ENCODE results near the gene SMARCD3. TPM values are rescaled to one million over a fixed set of nuclear protein-coding genes. Genes with fewer than 3 reads are reported as not detected.
A peak's percentile ranks its signal among the peaks of the same experiment; 100 is the strongest.

SMARCD3 gene
- total and polyA plus RNA-seq, 9 of the 15 experiments (the other 6 are each of a cell fraction or from before 2014, with no cell fraction given): 0.43 to 3.6 (median 2.6) TPM

DNA sequence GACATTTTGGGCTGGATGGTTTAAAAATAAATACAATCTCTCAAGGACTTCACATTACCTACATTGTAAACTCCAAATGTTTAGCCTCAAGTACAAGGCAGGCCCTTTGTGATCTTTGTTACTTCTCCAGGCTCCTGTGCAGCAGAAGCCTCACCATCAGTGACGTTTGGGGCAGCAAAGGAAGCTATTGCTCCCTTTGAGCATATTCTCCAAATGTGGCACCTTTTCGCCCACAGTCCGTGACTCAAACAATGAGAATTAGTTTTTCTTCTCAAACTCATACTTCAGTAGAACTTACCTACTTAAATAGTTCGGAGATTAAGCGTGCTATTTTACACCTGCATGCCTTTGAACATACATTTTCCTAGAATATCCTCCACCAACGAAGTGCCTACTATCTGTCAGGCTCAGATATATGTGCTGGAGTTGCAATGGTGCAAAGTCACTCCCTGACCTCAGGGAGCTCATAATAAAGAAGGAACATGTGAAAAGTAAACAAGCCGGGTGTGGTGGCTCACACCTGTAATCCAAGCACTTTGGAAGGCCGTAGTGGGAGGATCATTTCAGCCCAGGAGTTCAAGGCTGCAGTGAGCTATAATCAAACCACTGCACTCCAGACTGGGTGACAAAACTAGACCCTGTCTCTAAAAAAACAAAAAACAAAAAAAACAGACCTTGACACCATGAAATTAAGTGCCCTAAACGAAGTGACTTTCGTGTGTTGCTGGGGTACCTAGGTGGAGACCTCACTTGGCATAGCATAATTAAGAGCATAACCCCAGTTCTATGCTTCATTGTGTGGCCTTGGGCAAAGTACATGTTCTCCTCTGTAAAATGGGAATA, 20.2 kb downstream of the SMARCD3 start (continued):
- TF ChIP-seq, protein P1, sequence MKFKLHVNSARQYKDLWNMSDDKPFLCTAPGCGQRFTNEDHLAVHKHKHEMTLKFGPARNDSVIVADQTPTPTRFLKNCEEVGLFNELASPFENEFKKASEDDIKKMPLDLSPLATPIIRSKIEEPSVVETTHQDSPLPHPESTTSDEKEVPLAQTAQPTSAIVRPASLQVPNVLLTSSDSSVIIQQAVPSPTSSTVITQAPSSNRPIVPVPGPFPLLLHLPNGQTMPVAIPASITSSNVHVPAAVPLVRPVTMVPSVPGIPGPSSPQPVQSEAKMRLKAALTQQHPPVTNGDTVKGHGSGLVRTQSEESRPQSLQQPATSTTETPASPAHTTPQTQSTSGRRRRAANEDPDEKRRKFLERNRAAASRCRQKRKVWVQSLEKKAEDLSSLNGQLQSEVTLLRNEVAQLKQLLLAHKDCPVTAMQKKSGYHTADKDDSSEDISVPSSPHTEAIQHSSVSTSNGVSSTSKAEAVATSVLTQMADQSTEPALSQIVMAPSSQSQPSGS (CRISPR knock-in tag; IDR thresholded peaks at IDR 0.05): no peak
- TF ChIP-seq, protein P2, sequence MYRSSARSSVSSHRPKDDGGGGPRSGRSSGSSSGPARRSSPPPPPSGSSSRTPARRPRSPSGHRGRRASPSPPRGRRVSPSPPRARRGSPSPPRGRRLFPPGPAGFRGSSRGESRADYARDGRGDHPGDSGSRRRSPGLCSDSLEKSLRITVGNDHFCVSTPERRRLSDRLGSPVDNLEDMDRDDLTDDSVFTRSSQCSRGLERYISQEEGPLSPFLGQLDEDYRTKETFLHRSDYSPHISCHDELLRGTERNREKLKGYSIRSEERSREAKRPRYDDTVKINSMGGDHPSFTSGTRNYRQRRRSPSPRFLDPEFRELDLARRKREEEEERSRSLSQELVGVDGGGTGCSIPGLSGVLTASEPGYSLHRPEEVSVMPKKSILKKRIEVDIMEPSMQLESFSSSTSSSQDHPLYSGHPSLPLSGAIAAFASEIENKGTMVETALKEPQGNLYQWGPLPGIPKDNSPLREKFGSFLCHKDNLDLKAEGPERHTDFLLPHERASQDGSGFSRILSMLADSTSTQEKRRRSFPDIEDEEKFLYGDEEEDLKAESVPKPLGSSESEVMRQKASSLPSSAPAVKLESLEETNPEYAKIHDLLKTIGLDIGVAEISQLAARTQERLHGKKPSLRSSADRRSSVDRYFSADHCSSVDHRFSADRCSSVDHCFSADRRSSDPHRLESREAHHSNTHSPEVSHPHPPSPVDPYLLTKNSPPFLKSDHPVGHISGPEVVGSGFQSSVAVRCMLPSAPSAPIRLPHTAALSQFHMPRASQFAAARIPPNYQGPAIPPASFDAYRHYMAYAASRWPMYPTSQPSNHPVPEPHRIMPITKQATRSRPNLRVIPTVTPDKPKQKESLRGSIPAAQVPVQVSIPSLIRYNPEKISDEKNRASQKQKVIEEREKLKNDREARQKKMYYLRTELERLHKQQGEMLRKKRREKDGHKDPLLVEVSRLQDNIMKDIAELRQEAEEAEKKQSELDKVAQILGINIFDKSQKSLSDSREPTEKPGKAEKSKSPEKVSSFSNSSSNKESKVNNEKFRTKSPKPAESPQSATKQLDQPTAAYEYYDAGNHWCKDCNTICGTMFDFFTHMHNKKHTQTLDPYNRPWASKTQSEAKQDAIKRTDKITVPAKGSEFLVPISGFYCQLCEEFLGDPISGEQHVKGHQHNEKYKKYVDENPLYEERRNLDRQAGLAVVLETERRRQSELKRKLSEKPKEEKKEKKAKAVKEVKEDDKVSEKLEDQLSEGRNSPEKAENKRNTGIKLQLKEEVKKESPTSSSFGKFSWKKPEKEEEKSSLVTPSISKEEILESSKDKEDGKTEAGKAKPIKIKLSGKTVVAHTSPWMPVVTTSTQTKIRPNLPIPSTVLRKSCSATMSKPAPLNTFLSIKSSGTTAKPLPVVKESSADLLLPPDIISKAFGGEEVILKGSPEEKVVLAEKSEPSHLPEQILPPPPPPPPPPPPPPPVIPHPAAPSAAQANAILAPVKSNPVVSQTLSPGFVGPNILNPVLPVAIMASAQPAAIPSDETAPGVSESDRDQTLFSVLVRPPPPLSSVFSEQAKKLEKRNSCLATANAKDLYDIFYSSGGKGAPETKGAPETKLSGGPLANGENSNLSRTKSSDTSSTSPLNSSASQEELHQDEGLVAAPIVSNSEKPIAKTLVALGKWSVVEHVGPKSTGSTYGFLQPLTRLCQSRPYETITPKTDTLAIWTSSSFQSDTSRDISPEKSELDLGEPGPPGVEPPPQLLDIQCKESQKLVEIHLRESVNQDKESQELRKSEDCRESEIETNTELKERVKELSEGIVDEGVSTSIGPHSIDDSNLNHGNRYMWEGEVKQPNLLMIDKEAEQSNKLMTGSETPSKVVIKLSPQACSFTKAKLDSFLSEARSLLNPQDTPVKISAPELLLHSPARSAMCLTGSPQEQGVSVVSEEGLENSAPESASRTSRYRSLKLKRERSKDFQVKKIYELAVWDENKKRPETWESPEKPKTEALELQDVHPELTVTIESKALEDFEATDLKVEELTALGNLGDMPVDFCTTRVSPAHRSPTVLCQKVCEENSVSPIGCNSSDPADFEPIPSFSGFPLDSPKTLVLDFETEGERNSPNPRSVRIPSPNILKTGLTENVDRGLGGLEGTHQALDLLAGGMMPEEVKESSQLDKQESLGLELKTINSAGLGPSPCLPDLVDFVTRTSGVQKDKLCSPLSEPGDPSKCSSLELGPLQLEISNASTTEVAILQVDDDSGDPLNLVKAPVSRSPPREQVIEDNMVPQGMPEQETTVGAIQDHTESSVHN (IDR thresholded peaks at IDR 0.05; ENCODE audit: borderline replicate concordance in 1 of 2, low read depth in 1 of 2): 0 out of 4 replicates have a peak, but pooled peaks of 1 of the 2 experiments have one; percentile 19
- TF ChIP-seq ZNF707 (CRISPR knock-in tag; conservative IDR thresholded peaks at IDR 0.05) (no peak), FOXK2 (conservative IDR thresholded peaks at IDR 0.05 in 1 of 2, IDR thresholded peaks at IDR 0.05 in 1 of 2; ENCODE audit: low read depth in 2 of 2) (peak; percentile 97 to 99), KDM1A (IDR thresholded peaks at IDR 0.05) (peak in 1 of 2 experiments; percentile 53; a peak in 2 of 4 replicates), MECOM (CRISPR knock-in tag; IDR thresholded peaks at IDR 0.05) (no peak), HDAC1 (IDR thresholded peaks at IDR 0.05) (peak in 1 of 2 experiments; percentile 47; a peak in 2 of 4 replicates), CBFA2T2 (conservative IDR thresholded peaks at IDR 0.05) (peak; percentile 37; the same call in 1 of the 2 replicates)
- TF ChIP-seq, protein P3, sequence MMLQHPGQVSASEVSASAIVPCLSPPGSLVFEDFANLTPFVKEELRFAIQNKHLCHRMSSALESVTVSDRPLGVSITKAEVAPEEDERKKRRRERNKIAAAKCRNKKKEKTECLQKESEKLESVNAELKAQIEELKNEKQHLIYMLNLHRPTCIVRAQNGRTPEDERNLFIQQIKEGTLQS (IDR thresholded peaks at IDR 0.05): no peak
- TF ChIP-seq, protein P3 (CRISPR knock-in tag; conservative IDR thresholded peaks at IDR 0.05): 0 out of 2 replicates have a peak, but pooled peaks have one; percentile 7

Data from K562 (cell line).